ENCODE measurements around the gene CACNB2. TPM values are rescaled to one million over a fixed set of nuclear protein-coding genes. Genes with fewer than 3 reads are reported as not detected.
A peak's percentile ranks its signal among the peaks of the same experiment; 100 is the strongest.

CACNB2 gene
- total RNA-seq, 1 experiment from 2014 or later = not detected

DNA sequence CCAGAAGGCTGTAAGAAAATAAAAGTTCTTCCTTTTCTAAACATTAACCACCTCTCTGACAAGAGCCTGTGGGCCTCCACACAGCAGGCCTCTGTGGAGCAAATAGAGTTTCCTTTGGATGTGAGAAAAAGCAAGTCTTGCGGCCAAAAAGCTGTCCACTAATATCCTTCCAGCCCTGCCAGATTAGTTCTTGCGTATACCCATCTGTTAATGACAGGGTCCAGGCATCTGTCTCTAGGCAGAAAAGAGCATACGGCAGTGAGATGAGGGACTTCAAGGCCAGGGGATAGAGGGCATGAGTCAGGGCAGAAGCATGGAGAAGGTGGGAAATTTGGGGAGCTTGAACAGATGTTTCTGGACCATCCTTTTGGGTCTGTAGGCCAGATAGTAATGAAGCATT lies 346.2 kb downstream of the CACNB2 start:
- in situ Hi-C loops (cut with HindIII; ENCODE audit: low pct_unique_long_range_greater_than_20kb, low sequenced_read_pairs) = no loop called here
- DNase-seq (ENCODE audit: low read depth) = no peak

DNA sequence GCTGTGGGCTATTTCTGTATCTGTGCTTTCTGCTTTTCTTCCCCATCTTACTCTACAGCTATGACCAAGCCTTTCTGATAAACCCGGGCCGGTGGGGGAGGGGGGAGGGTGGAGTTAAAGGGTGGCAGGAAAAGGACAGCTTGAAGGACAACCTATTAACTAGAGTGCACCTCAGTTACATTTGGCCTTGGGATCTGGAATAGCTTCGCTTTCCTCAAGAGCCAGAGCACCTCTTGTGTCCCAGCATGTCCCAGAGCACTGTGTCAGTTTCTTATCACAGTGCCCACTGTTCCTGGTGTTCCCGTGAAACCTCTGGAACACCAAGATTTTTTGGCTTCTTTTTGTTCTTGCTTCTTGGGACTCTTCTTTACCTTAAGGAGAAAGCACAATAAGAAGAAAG lies 350.5 kb downstream of the CACNB2 start:
- no peak for DNase-seq (ENCODE audit: low read depth)
- in situ Hi-C loops (cut with HindIII; ENCODE audit: low pct_unique_long_range_greater_than_20kb, low sequenced_read_pairs) = no loop called here

DNA sequence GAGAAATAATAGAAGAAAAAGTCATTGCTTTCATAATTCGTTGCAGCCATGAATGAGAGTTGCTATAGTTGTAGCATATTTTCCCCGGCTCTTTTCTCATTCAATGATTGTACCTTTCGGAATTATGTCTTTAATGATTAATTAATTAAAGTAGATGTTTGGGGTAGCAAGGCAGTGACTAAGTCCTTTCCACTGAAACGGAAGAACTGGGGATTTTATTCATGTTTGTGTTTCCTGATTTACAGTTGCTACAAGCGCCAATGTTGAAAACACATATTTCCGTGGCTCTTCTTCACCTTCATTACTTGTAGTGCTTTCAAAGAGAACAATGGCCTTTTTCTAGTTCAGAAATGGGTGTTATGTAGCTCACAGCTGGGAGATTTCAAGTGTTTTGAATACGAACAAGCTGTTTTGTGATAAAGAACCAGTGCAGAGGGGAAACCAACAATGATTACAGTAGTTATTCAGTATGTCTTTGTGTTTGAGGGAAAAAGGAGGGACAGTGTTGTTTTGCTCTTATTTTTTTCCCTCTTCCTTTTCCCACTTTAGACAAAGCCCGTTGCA lies 357.7 kb downstream of the CACNB2 start:
- DNase-seq (ENCODE audit: low read depth) = no peak
- in situ Hi-C loops (cut with HindIII; ENCODE audit: low pct_unique_long_range_greater_than_20kb, low sequenced_read_pairs) = no loop called here

DNA sequence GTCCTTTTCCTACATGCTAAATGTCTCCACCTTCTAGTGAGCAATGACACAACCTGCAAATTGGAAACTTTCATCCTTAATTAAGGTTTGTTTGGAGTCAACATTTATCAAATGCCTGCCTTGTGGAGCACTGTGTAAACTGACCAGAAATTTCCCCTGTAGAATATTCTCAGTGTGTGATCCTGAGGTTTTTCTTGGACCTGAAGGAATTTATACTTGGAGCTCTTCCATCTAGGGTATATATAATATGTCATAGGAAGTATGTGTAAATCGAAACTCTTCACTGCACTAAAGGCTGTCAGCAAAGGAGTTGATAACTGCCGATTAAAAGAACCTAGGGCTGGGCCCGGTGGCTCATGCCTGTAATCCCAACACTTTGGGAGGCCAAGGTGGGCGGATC lies 358.8 kb downstream of the CACNB2 start:
- in situ Hi-C loops (cut with HindIII; ENCODE audit: low pct_unique_long_range_greater_than_20kb, low sequenced_read_pairs) = no loop called here

DNA sequence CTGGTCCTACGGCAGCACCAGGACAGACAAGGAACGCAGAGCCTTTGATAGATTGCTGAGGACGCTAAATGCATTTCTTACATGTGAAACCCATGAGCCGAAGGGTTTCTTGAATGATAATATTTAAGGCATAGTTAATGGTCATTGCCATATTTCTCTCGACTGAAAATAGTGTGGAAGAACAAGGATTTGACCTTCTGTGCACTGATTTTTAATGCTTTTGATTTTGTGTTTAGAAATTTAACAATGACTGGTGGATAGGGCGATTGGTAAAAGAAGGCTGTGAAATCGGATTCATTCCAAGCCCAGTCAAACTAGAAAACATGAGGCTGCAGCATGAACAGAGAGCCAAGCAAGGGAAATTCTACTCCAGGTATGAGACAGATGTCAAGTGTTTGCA lies 360.4 kb downstream of the CACNB2 start:
- in situ Hi-C loops (cut with HindIII; ENCODE audit: low pct_unique_long_range_greater_than_20kb, low sequenced_read_pairs) = no loop called here
- no peak for DNase-seq (ENCODE audit: low read depth)

More for the DNA sequence above, 358.8 kb downstream of the CACNB2 start:
- DNase-seq (ENCODE audit: low read depth) = no peak

DNA sequence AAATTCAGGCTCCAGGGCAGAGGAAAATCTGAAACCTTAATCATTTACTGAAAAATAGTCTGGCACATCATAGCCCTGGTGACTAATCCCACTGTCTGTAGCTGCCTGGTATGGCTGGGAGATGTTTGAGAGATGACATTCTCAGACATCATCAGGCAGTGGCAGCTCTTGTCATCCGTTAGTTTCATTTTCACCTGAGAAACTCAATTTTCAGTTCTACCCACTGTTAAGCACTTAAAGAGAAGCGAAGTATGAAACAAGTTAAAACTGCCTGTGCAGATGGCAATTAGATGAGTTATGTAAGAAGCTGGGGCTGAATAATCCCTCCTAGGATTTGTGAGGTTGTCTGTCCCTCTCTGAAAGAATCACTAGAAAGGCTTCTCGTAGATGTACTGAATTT lies 361.0 kb downstream of the CACNB2 start:
- in situ Hi-C loops (cut with HindIII; ENCODE audit: low pct_unique_long_range_greater_than_20kb, low sequenced_read_pairs) = no loop called here
- peak; percentile 4 for DNase-seq (ENCODE audit: low read depth)

DNA sequence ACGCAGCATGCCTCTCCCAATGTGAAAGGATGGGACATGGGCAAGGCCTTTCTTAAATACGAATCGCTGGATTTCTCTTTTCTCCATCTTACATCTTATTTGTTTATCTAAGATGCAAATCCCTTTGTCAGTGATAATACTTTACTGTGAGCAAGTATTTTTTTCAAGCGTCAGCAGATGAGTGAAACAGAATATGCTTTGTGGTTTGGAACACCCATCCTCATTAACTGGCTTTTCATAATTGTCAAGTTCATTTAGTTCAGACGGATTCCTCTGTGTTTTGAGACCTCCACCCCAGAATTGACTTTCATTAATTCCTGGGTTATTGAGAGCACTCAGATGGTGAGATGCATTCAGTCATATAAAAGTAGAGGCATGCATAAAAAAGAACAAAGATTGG lies 361.4 kb downstream of the CACNB2 start:
- in situ Hi-C loops (cut with HindIII; ENCODE audit: low pct_unique_long_range_greater_than_20kb, low sequenced_read_pairs) = no loop called here
- no peak for DNase-seq (ENCODE audit: low read depth)

DNA sequence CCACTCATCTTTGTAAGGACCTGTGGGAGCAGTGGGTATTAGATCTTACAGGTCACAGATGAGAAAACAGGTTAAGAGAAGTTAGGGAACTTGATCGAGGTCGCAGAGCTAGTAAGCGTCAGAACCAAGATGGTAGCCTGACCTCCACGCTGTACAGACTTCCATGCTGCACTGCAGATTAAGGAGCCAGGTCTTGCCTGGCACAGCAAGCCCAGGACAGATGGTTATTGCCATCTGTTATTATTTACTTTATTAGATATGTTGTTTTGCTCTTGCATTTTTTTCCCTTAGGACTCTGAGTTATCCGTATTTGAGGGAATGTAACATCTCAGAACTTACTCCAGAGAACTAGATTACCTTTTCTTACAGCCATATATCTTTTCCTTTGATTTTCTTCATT lies 363.9 kb downstream of the CACNB2 start:
- no peak for DNase-seq (ENCODE audit: low read depth)
- in situ Hi-C loops (cut with HindIII; ENCODE audit: low pct_unique_long_range_greater_than_20kb, low sequenced_read_pairs) = no loop called here

DNA sequence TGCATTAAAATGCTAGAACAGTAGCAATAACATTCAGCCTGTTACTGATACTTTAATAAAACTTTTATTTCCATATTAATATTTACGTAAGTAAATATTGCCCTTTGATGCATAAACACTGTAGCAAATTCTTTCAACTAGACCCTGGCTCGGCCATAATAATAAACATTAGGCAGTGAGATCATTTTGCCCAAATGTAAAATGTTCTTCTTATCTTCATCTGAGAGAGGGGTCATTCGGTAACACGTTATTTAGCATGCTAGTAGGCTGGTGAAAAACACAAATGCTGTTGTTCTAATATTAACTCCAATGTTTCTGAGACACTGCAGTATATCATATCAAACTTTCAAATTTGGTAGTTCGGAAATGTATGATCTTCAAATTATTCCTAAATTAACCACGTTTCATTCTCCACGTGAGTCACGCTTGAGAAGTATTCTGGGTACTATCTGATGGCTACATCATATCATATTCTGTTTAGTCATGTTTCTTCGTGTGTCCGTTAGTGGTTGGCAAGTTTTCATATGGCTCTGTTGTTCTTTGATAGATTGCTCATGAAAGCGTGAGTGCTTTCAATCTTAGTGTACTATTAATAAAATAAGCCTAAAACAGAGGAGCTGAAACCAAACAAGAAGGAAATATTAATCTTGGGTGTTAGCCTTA lies 365.4 kb downstream of the CACNB2 start:
- in situ Hi-C loops (cut with HindIII; ENCODE audit: low pct_unique_long_range_greater_than_20kb, low sequenced_read_pairs) = no loop called here
- DNase-seq (ENCODE audit: low read depth) = no peak

DNA sequence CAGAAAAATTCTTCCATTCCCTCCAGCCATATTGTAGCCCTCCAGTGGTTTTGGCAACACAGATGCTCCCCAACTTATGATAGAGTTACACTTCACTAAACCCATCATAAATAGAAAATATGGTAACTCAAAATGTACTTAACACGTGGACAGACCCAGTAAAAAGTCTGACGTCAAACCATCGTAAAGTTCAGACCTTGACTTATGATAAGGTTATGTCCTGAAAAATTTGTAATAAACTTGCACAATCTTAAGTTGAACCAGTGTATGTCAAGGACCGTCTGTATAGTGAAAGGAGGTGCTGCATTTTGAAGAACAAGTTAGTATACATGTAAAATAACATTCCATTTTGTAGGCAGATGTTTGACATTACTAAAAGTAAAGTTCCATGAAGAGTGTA lies 368.4 kb downstream of the CACNB2 start:
- in situ Hi-C loops (cut with HindIII; ENCODE audit: low pct_unique_long_range_greater_than_20kb, low sequenced_read_pairs) = no loop called here
- no peak for DNase-seq (ENCODE audit: low read depth)

DNA sequence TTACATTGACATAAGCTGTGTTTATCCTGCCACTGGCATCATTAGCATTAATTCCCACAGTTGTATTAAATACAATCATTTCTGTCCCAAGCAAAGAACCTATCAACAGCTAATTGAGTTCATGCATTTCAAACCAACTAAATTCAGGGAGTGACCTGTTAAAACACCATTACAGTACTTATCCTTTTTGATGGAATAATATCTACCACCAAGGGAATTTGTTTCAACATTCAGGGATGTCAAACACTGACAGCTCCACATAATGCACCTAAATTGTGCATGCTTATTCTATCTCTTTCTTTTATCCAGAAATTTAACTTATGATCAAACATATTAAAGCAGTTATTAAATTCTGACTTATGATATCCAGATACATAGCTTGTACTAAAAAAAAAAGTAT lies 374.3 kb downstream of the CACNB2 start:
- in situ Hi-C loops (cut with HindIII; ENCODE audit: low pct_unique_long_range_greater_than_20kb, low sequenced_read_pairs) = no loop called here
- no peak for DNase-seq (ENCODE audit: low read depth)

DNA sequence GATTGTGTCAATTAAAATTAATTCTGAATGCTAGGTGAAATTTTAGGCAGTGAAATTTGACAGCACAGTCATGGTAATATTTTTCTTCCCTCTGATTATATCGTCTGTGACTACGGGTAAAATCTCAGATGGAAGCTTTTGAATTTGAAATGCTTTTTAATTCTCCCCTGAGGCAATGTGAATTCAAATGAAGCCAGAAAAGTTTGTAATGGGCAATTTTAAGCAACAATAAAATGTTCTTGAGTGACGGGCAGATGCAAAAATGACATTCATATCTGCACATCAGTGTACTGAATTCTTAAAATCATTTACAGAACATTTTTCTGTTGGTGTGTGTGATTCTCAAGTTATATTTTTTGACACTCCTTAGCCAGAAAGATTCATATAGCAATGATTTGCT lies 376.6 kb downstream of the CACNB2 start:
- no peak for DNase-seq (ENCODE audit: low read depth)
- in situ Hi-C loops (cut with HindIII; ENCODE audit: low pct_unique_long_range_greater_than_20kb, low sequenced_read_pairs) = no loop called here

DNA sequence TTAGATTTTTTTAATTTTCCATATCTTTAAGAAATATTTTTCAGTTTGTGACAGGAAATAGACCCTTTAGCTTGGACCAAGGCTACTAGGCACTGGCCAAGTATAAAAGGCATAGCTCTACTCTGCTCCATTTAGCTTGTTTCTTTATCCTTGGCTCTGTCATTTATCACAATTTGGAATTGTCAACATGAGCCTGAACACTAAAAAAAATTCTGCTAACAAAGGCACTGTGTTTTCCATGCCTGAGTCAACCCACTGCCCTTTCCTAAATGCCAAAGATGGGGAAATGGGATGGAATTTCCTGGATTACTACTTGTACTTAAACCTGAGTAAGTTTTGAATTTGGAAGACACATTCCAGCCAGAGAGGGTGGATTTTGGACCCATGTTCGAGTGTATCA lies 382.8 kb downstream of the CACNB2 start:
- DNase-seq (ENCODE audit: low read depth) = no peak
- in situ Hi-C loops (cut with HindIII; ENCODE audit: low pct_unique_long_range_greater_than_20kb, low sequenced_read_pairs) = no loop called here

DNA sequence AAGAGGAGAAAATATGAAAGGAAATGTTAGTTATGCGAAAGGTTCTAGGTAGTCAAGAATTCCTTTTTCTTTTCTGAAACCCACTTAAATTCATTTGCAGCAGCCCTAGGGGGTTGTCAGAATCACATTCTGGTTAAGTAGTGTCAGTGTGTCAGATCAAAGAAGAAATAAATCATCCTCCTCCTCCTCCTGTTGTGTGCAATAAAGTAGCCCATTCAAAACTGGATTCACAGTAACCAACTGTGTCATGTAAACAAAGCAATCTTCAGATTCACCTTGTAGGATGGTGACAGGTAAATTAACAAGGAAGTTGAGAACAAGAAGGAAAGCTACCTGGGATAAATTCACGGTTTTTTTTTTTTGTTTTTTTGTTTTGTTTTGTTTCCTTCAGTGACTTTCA lies 383.6 kb downstream of the CACNB2 start:
- in situ Hi-C loops (cut with HindIII; ENCODE audit: low pct_unique_long_range_greater_than_20kb, low sequenced_read_pairs) = no loop called here
- DNase-seq (ENCODE audit: low read depth) = no peak

DNA sequence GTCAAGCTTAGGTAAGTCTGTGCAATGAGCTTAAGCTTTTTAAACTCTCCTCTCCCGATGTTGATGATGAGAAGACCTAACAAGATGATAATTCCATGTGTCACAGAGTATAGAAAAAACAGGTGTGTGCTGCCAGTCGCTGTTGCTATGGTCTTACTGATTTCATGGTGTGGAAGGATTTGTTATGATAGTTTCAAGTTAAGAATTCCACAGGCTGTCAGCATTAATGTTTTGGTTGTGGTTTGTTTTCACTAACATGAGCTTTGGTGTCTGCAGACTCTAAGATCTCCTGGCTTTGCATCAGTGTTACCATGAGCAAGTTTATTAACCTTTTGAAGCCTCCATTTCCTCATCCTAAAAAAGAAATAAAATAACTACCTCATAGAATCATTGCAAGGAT lies 387.5 kb downstream of the CACNB2 start:
- in situ Hi-C loops (cut with HindIII; ENCODE audit: low pct_unique_long_range_greater_than_20kb, low sequenced_read_pairs) = no loop called here

DNA sequence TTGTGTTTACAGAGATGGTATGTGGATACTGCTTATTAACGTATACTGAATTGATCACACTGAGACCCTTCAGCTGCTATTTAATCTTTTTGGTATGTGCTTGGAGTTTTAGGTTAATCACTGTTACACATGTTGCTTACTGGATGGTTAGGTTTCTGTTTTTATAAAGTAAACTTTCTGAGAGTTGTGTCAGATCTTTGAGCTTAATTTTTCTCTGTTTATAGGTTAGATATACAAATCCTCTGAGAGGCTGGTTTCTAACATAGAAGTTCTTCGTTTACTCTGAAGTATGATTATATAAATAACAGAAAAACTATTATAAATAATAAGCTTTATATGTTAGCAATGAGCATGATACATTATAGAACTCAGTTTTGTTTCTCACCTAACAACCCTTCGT lies 388.1 kb downstream of the CACNB2 start:
- no peak for DNase-seq (ENCODE audit: low read depth)

More for the DNA sequence above, 387.5 kb downstream of the CACNB2 start:
- DNase-seq (ENCODE audit: low read depth) = no peak

DNA sequence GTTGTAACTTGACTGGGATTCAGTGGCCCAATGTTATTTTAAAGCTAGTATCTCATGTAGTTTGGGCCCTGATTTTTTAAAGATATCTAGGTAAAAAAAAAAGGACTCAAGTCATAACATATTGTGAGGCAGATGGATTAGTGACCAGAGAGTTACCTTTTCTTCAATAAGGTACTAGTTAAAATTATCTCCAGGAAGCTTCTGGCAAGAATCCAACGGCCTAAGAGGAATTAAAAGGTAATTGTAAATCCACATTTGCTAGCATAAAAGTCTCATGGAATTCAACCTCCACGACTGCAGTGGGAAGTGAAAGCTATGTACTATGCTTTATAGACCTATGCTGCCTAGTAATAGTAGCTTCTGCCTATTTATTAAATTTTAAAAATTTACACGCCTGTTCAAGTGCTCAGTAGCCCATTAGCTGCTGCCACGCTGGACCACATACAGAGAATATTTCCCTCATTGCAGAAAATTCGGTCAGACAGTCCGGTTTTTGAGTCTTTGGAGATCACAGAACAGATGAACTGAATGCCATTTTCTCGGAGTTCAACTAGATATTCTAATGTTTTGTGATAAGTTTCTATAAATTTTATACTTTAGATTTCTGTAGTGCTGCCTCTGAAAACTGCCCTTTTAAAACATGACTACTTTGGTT lies 392.8 kb downstream of the CACNB2 start:
- DNase-seq (ENCODE audit: low read depth) = no peak
- in situ Hi-C loops (cut with HindIII; ENCODE audit: low pct_unique_long_range_greater_than_20kb, low sequenced_read_pairs) = no loop called here

More for the DNA sequence above, 388.1 kb downstream of the CACNB2 start:
- in situ Hi-C loops (cut with HindIII; ENCODE audit: low pct_unique_long_range_greater_than_20kb, low sequenced_read_pairs) = no loop called here

DNA sequence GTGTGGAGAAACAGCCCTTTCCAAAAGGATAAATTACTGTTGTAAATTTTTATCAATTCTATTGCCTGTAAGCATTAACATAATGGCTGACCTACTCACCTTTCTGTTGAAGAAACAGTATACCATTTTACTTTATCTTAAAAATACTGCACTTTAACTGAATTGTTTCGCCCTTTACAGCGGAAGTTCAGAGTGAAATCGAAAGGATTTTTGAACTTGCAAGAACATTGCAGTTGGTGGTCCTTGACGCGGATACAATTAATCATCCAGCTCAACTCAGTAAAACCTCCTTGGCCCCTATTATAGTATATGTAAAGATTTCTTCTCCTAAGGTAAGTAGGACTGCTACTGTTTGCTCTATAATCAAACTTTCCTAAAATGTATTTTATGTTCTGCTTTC lies 393.7 kb downstream of the CACNB2 start:
- no peak for DNase-seq (ENCODE audit: low read depth)
- in situ Hi-C loops (cut with HindIII; ENCODE audit: low pct_unique_long_range_greater_than_20kb, low sequenced_read_pairs) = no loop called here

DNA sequence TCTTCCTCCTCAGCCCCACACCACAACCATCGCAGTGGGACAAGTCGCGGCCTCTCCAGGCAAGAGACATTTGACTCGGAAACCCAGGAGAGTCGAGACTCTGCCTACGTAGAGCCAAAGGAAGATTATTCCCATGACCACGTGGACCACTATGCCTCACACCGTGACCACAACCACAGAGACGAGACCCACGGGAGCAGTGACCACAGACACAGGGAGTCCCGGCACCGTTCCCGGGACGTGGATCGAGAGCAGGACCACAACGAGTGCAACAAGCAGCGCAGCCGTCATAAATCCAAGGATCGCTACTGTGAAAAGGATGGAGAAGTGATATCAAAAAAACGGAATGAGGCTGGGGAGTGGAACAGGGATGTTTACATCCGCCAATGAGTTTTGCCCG lies 399.1 kb downstream of the CACNB2 start:
- in situ Hi-C loops (cut with HindIII; ENCODE audit: low pct_unique_long_range_greater_than_20kb, low sequenced_read_pairs) = no loop called here
- DNase-seq (ENCODE audit: low read depth) = no peak

DNA sequence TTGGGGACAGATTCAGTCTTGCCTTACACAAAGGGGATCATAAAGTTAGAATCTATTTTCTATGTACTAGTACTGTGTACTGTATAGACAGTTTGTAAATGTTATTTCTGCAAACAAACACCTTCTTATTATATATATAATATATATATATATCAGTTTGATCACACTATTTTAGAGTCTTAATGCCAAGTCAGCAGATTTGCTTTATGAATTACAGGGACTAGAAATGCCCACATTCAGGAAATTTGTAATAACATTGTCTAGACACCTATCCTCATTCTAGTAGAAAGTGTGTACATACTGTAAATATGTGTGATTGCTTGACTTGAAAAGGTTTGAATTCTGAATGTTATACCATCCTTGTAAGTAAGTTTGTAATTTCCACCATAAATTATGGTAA lies 400.0 kb downstream of the CACNB2 start:
- in situ Hi-C loops (cut with HindIII; ENCODE audit: low pct_unique_long_range_greater_than_20kb, low sequenced_read_pairs) = no loop called here
- no peak for DNase-seq (ENCODE audit: low read depth)

Data from Caki2 (cell line).